Trophoblast cell (in vitro differentiated cells and primary cell): ENCODE results near the gene PPAT.

Source experiments
- DNase-seq, 2 donors: peaks; one replicate each; pipeline ENCODE4 v3.0.0-alpha.2; 2016
- H2AFZ ChIP-seq: 2 replicates; pipeline ENCODE4 v1.6.1; 2013; ENCODE audit warnings: low read length, moderate library complexity, mild to moderate bottlenecking; ENCODE audit not compliant: insufficient read depth, poor library complexity
- H2AK5ac ChIP-seq: 2 replicates; pipeline ENCODE4 v1.6.1; 2013; ENCODE audit warnings: mild to moderate bottlenecking, low read length
- H2BK120ac ChIP-seq: 2 replicates; pipeline ENCODE4 v1.6.1; 2013; ENCODE audit warnings: low read length, mild to moderate bottlenecking, moderate library complexity; ENCODE audit not compliant: insufficient read depth, poor library complexity
- H2BK12ac ChIP-seq: 2 replicates; pipeline ENCODE4 v1.6.1; 2013; ENCODE audit warnings: mild to moderate bottlenecking, low read length, moderate library complexity
- H2BK5ac ChIP-seq: 2 replicates; pipeline ENCODE4 v1.6.1; 2013; ENCODE audit warnings: low read length, low read depth, moderate library complexity, mild to moderate bottlenecking; ENCODE audit not compliant: poor library complexity
- H3K14ac ChIP-seq: 2 replicates; pipeline ENCODE4 v1.6.1; 2013; ENCODE audit warnings: mild to moderate bottlenecking, low read length
- H3K18ac ChIP-seq: 2 replicates; pipeline ENCODE4 v1.6.1; 2013; ENCODE audit warnings: mild to moderate bottlenecking, low read length
- H3K23ac ChIP-seq: 2 replicates; pipeline ENCODE4 v1.6.1; 2013; ENCODE audit warnings: low read length
- H3K27ac ChIP-seq: 2 replicates; pipeline ENCODE4 v1.5.1; 2013; ENCODE audit warnings: low read depth, mild to moderate bottlenecking, inconsistent platforms, low read length, moderate library complexity
- H3K27me3 ChIP-seq: 2 replicates; pipeline ENCODE4 v1.6.1; 2013; ENCODE audit warnings: inconsistent platforms, mild to moderate bottlenecking, low read length, moderate library complexity; ENCODE audit not compliant: insufficient read depth
- H3K36me3 ChIP-seq, 2 experiments: 1 replicate in 1 of 2; 2 replicates in 1 of 2; pipeline ENCODE4 v1.6.1; 2013; ENCODE audit warnings: low read length in 2 of 2, mild to moderate bottlenecking in 2 of 2, moderate library complexity in 1 of 2; ENCODE audit not compliant: insufficient read depth in 2 of 2, control insufficient read depth in 1 of 2
- H3K4ac ChIP-seq: 2 replicates; pipeline ENCODE4 v1.6.1; 2013; ENCODE audit warnings: low read depth, mild to moderate bottlenecking, low read length, moderate library complexity
- H3K4me1 ChIP-seq, 2 experiments: 1 replicate in 1 of 2; 2 replicates in 1 of 2; pipeline ENCODE4 v1.6.1; 2013; ENCODE audit warnings: low read length in 2 of 2, mild to moderate bottlenecking in 2 of 2, moderate library complexity in 1 of 2; ENCODE audit not compliant: insufficient read depth in 2 of 2, control insufficient read depth in 1 of 2
- H3K4me2 ChIP-seq: 2 replicates; pipeline ENCODE4 v1.6.1; 2013; ENCODE audit warnings: inconsistent platforms, mild to moderate bottlenecking, low read length, moderate library complexity
- H3K4me3 ChIP-seq: 2 replicates; pipeline ENCODE4 v1.5.1; 2013; ENCODE audit warnings: mild to moderate bottlenecking, low read depth, low read length, inconsistent platforms
- H3K79me1 ChIP-seq: one replicate; pipeline ENCODE4 v1.6.1; 2013; ENCODE audit warnings: low read length
- H3K79me2 ChIP-seq: 2 replicates; pipeline ENCODE4 v1.6.1; 2013; ENCODE audit warnings: low read length, mild to moderate bottlenecking; ENCODE audit not compliant: control insufficient read depth, insufficient read depth, poor library complexity
- H3K9ac ChIP-seq: 2 replicates; pipeline ENCODE4 v1.6.1; 2013; ENCODE audit warnings: mild to moderate bottlenecking, low read length
- H3K9me3 ChIP-seq: 2 replicates; pipeline ENCODE4 v1.6.1; 2013; ENCODE audit warnings: low read depth, mild to moderate bottlenecking, control low read depth, inconsistent platforms, low read length; ENCODE audit not compliant: insufficient read depth
- H4K12ac ChIP-seq: 2 replicates; pipeline ENCODE4 v1.6.1; 2013; ENCODE audit warnings: low read depth, mild to moderate bottlenecking, low read length, moderate library complexity
- H4K8ac ChIP-seq: 2 replicates; pipeline ENCODE4 v1.6.1; 2013; ENCODE audit warnings: low read depth, mild to moderate bottlenecking, low read length, moderate library complexity
- H4K91ac ChIP-seq: one replicate; pipeline ENCODE4 v1.6.1; 2013; ENCODE audit warnings: low read depth, mild to moderate bottlenecking, low read length, moderate library complexity
- WGBS: extraction: QIAGEN DNeasy Blood & Tissue Kit; methylation state at CpG from one replicate; pipeline ENCODE4 v1.1.7; 2013; ENCODE audit warnings: missing lambda C conversion rate; ENCODE audit not compliant: insufficient read length, insufficient coverage; ENCODE audit errors: extremely low coverage; 5-methylcytosine and 5-hydroxymethylcytosine counted together

PPAT gene

GRCh38 chr4:56345458-56345857, 90.0 kb downstream of the PPAT start:
- Histone ChIP-seq H4K91ac (no peak overlapping the region), H3K79me1 (no peaks in the 10 kb centered on the region), H3K18ac (no peak overlapping the region), H3K23ac (no peak overlapping the region), H3K9ac (no peak overlapping the region), H3K14ac (no peak overlapping the region), H3K9me3 (no peaks in the 10 kb centered on the region), H4K12ac (no peak overlapping the region), H2AK5ac (no peak overlapping the region), H2BK5ac (no peak overlapping the region), H4K8ac (no peak overlapping the region), H3K27me3 (no peaks in the 10 kb centered on the region), H3K36me3 (no peaks in the 10 kb centered on the region), H2AFZ (no peak overlapping the region), H3K27ac (no peak overlapping the region), H2BK120ac (no peak overlapping the region), H3K4me1 (no peaks in the 10 kb centered on the region), H3K4ac (no peak overlapping the region), H3K4me3 (no peak overlapping the region), H3K79me2 (no peaks in the 10 kb centered on the region), H3K4me2 (no peak overlapping the region), H2BK12ac (no peak overlapping the region)
- DNase-seq: no peak
- WGBS: no CpG with 5 or more reads among the region's 4 CpGs
